Stimulated activated naive CD4-positive, alpha-beta T cell (primary cell): ENCODE data around the gene CRIM1.

Source experiments
- DNase-seq, 6 experiments: peaks; one replicate each; lab custom pipeline; 2025; lab: John Stamatoyannopoulos, UW

The CRIM1 gene

GRCh38 chr2:36554531-36554930, 199.0 kb downstream of the CRIM1 start:
- no peak for DNase-seq

GRCh38 chr2:36555789-36556188, 200.2 kb downstream of the CRIM1 start:
- no peak for DNase-seq

GRCh38 chr2:36556842-36557241, 201.3 kb downstream of the CRIM1 start:
- no peak for DNase-seq

GRCh38 chr2:36559221-36559942, 203.8 kb downstream of the CRIM1 start:
- DNase-seq = no peak

- no peak for DNase-seq
These were observed 205.1 kb downstream of the CRIM1 start for GRCh38 chr2:36560726-36561125.

GRCh38 chr2:36561237-36561944, 205.8 kb downstream of the CRIM1 start:
- no peak for DNase-seq

- DNase-seq = no peak
These were observed 206.7 kb downstream of the CRIM1 start for GRCh38 chr2:36562240-36562639.

- no peak for DNase-seq
These were observed 207.5 kb downstream of the CRIM1 start for GRCh38 chr2:36562973-36563532.

- no peak for DNase-seq
These were observed 208.9 kb downstream of the CRIM1 start for GRCh38 chr2:36564377-36564930.

GRCh38 chr2:36565712-36566111, 210.1 kb downstream of the CRIM1 start:
- DNase-seq = no peak

- no peak for DNase-seq
These were observed 211.3 kb downstream of the CRIM1 start for GRCh38 chr2:36566887-36567286.

GRCh38 chr2:36567711-36568408, 212.3 kb downstream of the CRIM1 start:
- no peak for DNase-seq

GRCh38 chr2:36568516-36569246, 213.1 kb downstream of the CRIM1 start:
- DNase-seq = no peak

- no peak for DNase-seq
These were observed 213.8 kb downstream of the CRIM1 start for GRCh38 chr2:36569267-36569856.

GRCh38 chr2:36570416-36570815, 214.8 kb downstream of the CRIM1 start:
- no peak for DNase-seq

- DNase-seq = no peak
These were observed 216.6 kb downstream of the CRIM1 start for GRCh38 chr2:36572054-36572718.

GRCh38 chr2:36572719-36573059, 217.1 kb downstream of the CRIM1 start:
- DNase-seq = no peak

GRCh38 chr2:36573165-36573564, 217.6 kb downstream of the CRIM1 start:
- no peak for DNase-seq

GRCh38 chr2:36574560-36574959, 219.0 kb downstream of the CRIM1 start:
- no peak for DNase-seq

- DNase-seq = no peak
These were observed 222.3 kb downstream of the CRIM1 start for GRCh38 chr2:36577884-36578283.
